Muscle of back (tissue), 11 donors: ENCODE data around the gene ZSCAN18. TPM values are rescaled to one million over a fixed set of nuclear protein-coding genes. Genes with fewer than 3 reads are reported as not detected.

Source experiments
- DNase-seq, 3 donors: peaks; one replicate each; pipeline versions ENCODE4 v3.0.0 to v3.0.0-alpha.2; 2013
- polyA plus RNA-seq, 10 donors: library from polyadenylated mRNA; unstranded; fragments of 120-200 nt; gene quantifications; one replicate each; pipeline ENCODE4 v1.2.1, GENCODE V29; 2013; ENCODE audit not compliant: insufficient read length in 10 of 10

The ZSCAN18 gene
- polyA plus RNA-seq, 10 donors: 50.1 to 66.8 (median 56.6) TPM

DNA sequence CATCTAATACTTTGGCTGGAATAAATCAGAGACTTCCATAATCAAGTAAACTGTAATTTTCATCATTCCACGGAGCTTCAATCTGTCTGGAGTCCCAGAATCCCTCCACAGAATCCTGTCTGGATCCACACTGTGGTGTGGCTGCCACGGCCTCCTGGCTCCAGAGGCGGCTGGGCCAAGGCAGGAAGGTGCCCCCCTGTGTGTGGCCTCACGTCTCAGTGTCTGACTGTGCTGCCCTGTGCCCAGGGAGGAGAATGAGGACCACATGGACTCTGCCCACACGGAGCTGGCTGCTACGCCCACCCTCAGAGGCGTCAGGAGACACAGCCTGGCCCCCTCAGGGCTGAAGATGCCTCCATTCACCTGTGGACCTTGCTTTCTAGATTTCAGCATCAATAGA lies 51.2 kb downstream of the ZSCAN18 start:
- DNase-seq: no peak

DNA sequence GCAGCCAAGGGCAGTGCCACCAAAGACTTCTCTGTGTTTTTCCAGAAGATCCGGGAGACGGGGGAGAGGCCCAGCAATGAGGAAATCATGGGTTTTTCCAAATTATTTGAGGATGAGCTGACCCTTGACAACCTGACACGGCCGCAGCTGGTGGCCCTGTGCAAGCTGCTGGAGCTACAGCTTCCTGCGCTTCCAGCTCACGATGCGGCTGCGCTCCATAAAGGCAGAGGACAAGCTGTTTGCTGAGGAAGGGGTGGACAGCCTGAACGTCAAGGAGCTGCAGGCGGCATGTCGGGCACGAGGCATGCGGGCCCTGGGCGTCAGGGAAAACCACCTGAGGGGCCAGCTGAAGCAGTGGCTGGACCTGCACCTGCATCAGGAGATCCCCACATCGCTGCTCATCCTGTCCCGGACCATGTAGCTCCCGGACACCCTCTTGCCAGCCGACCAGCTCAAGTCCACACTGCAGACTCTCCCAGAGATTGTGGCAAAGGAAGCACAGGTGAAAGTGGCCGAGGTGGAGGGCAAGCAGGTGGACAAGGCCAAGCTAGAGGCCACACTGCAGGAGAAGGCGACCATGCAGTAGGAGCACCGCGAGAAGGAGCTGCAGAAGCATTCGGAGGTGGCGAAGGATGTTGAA lies 52.5 kb downstream of the ZSCAN18 start:
- no peak for DNase-seq

DNA sequence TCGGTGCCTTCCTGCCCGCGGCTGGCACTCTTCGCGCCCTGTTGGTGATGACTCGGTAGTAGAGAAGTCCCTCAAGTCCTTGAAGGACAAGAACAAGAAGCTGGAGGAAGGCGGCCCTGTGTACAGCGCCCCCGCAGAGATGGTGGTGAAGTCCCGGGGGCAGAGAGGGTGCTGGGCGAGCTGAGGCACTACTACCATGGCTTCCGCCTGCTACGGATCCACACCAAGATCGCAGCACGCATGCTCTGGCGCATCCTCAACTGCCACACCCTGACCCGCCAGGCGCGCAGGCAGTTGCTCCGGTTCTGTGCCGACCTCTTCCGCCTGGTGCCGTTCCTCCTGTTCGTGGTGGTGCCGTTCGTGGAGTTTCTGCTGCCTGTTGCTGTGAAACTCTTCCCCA lies 53.1 kb downstream of the ZSCAN18 start:
- DNase-seq: no peak

DNA sequence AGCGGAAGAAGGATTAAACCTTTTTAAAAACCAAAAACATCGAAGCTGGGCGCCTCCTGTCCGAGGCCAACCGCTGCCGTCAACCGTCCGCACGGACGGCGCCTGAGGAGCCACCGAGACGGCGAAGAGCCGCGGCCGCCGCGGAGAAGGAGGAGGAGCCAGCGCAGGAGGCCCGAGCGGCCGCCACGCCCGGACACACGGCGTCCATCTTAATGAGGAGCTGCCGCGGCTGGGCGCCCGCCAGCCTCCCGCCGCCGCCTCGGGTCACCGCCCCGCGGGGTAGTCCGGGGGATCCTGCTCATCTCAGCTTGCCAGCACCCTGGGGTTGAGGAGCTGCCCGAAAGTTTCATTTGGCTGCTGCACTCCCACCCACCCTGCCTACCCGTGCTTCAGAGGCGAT lies 53.6 kb downstream of the ZSCAN18 start:
- DNase-seq: no peak

DNA sequence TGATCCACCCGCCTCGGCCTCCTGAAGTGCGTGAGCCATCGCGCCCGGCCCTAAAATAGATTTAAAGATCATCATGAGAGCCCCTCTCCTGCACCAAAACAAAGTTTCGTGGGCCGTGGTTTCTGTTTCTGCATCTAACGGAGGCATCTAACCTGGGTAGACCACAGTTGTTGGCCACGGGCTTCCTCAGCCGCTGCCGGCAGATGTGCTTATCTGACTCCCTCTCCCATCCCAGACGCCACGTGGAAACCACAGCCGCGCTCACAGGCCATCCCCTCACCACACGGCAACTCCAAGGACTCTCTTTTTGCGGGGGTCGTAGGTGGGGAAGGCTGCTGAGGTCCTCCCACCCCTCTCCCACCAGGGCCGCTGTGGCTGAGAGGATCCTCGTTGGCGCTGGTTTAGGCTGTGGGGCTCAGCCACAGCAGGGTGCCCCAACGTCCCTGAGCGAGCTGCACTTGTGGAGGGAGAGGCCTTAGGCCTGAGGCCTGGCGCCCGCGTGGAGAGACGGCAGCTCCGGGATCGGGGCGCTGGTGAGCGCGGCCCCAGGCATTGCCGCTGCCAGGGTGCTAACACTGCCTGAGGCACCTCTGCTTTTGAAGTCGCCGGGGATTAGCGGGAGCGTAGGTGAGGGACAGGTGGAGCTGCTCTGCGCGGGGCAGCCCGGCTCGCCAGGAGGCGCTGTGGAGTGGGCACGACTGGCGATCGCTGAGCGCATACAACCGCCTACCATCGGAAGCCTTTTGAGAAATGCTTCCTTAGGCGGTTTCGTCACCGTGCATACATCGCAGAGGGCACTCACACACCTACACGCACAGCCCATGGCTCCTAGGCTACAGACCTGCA lies 55.3 kb downstream of the ZSCAN18 start:
- no peak for DNase-seq

DNA sequence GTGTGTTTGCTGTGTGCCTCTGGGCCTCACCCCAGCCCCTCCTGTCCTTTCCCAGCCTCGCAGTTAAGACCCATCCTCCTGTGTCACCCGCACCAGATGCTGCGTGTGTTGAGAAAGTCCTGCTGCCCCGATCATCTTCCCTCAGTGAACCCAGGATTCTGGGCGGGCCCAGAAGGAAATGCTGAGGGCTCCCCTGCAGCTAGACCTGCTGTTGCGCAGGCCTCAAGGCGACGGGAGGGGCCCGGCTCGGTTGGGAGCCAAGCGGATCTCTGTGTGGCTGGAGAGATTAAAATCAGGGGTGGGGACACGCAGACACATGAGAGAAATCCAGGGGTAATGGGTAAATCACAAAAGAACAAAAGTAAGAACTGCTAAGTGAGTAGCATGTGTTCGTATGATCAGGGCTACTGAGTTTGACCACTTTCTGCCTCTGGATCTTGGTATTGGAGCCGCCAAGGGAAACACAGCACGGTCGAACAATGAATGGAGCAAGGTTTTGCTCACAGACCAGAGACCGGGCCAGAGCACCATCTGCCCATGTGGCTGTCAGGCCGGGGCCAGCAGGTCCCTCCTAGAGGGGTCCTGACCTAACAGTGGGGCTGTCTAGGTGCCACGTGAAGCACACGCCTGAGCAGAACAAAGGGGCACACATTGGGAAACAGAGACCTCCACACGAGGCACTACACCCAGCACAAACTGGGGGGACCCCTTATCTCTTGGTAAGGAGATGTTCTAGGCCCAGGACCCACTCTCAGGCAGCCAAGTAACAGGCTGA lies 57.1 kb downstream of the ZSCAN18 start:
- DNase-seq: no peak

DNA sequence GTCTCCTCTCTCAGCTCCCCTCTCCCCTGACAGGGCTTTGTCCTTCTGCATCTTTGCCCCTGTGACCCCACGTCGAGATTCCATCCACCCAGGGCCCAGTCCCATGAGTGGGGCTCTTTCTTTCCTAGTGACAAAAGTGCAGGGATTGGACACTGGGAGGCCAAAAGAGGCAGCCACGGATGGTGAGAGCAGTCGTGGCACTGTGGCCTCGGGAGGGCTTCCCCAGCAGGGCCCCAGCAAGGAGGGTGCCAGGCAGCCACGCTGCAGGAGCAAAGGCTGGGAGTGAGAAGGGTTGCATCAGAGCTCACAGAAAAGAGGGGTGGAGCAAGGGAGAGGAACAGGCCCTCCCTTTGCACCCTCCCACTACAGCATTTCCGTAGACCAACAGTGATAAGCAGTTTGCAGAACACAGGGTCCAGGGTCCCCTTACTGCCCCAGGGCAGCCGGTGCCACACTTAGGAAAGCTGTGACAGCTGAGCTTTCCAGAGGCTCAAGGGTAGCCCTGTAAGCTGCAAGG lies 59.3 kb downstream of the ZSCAN18 start:
- DNase-seq: peak in 1 of 3 donors; percentile 12

DNA sequence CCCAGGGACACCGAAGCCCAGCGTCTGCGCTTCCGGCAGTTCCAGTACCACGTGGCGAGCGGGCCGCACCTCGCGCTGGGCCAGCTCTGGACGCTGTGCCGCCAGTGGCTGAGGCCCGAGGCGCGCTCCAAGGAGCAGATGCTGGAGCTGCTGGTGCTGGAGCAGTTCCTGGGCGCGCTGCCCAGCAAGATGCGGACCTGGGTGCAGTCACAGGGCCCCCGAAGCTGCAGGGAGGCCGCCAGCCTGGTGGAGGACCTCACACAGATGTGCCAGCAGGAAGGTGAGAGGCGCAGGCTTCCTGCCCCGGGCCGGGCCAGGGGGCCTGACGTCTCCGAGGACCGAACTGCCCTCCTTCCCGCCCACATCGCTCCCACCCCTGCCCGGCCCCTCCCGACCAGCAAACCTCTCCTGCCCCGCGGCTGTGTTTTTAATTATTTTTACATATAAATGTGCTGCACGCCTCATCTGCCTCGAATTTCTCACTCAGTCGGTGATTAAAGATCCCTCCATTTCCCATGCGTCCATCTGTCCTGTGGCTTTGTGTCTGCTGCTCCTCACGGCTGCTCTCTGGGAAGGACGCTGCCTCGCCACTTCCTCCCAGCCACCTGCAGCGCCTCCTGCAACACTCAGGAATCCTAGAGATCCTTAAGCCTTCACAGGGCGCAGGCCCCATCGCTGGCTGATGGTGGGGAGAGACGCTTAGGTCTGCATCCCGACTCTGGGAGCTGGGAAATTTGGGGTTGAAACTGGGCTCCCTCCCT lies 59.9 kb downstream of the ZSCAN18 start:
- DNase-seq: peak in 1 of 3 donors; percentile 36

DNA sequence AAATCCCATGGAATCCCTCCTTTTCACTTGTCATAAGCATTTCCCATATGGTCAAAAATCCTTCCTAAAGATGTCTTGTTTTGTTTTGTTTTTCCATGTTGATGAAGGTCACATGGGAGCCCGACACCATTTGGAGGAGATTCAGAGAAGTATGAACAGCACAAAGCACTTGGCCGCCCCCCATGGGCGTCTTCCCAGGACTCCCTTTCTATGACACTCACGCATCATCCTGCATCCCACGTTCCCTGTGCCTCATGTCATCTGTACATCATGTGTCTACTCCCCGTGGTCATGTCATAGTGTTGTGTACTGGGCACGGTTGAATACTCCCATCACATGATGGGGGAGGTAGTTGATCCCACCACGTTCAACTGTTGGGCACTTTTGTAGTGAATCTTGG lies 62.2 kb downstream of the ZSCAN18 start:
- DNase-seq: peak in 1 of 3 donors; percentile 12

DNA sequence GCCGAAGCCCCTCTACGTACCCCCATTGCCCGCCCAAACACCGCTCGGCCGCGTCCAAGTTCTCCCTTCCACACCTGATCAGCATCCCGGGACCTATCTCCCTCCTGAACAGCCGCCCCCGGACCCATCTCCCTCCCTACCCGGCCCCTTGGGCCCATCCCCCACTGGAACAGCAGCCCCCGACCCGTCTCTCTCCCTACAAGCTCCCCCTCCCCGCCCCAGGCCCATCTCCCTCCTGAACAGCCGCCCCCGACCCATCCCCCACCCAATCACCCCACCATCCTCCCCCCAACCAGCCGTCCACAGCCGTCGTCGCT lies 63.6 kb downstream of the ZSCAN18 start:
- peak in 1 of 3 donors; percentile 41 for DNase-seq

Other genes starting within 250 kb of the ZSCAN18 start
- gene ZNF587, start 248.4 kb downstream of the ZSCAN18 start, polyA plus RNA-seq: 10 to 100 TPM in 8 of 10 donors, 1 to 10 TPM in 2; 9.0 to 24.7 (median 14.7) TPM
- gene ZNF814, start 209.2 kb downstream of the ZSCAN18 start, polyA plus RNA-seq: 10 to 100 TPM; 13.7 to 34.6 (median 24.3) TPM
- 10 to 100 TPM in 8 of 10 donors, 1 to 10 TPM in 2; 9.2 to 18.8 (median 11.9) TPM for gene ZNF417, start 181.6 kb downstream of the ZSCAN18 start, polyA plus RNA-seq
- gene ZNF418, start 162.8 kb downstream of the ZSCAN18 start, polyA plus RNA-seq: 10 to 100 TPM in 5 of 10 donors, 1 to 10 TPM in 5; 6.0 to 19.1 (median 9.6) TPM
- 1 to 10 TPM; 3.8 to 7.0 (median 6.0) TPM for gene ZNF256, start 150.5 kb downstream of the ZSCAN18 start, polyA plus RNA-seq
- gene C19orf18, start 123.7 kb downstream of the ZSCAN18 start, polyA plus RNA-seq: 1 to 10 TPM in 5 of 10 donors, under 1 TPM in 5; 0.49 to 3.2 (median 1.0) TPM
- gene ZNF606, start 95.4 kb downstream of the ZSCAN18 start, polyA plus RNA-seq: 10 to 100 TPM in 8 of 10 donors, 1 to 10 TPM in 2; 9.1 to 14.2 (median 11.8) TPM
- 1 to 10 TPM in 4 of 10 donors, under 1 TPM in 6; 0.48 to 1.5 (median 0.91) TPM for gene ZSCAN1, start 64.2 kb downstream of the ZSCAN18 start, polyA plus RNA-seq
- gene ZNF135, start 38.9 kb downstream of the ZSCAN18 start, polyA plus RNA-seq: 10 to 100 TPM in 9 of 10 donors, 1 to 10 TPM in 1; 9.9 to 19.1 (median 13.7) TPM
- gene ZNF329, start 52.6 kb upstream of the ZSCAN18 start, polyA plus RNA-seq: 10 to 100 TPM; 10.5 to 14.5 (median 11.5) TPM
- gene ZNF274, start 84.8 kb upstream of the ZSCAN18 start, polyA plus RNA-seq: 10 to 100 TPM in 3 of 10 donors, 1 to 10 TPM in 7; 7.5 to 11.7 (median 9.7) TPM
- 10 to 100 TPM; 11.1 to 20.5 (median 16.9) TPM for gene ZNF544, start 130.7 kb upstream of the ZSCAN18 start, polyA plus RNA-seq
- gene ZNF8, start 180.7 kb upstream of the ZSCAN18 start, polyA plus RNA-seq: 1 to 10 TPM; 4.0 to 6.7 (median 5.3) TPM
- 10 to 100 TPM; 23.7 to 34.9 (median 30.5) TPM for gene ERVK3-1, start 207.1 kb upstream of the ZSCAN18 start, polyA plus RNA-seq
- gene ZSCAN22, start 228.8 kb upstream of the ZSCAN18 start, polyA plus RNA-seq: 1 to 10 TPM; 2.7 to 3.4 (median 2.9) TPM